MM.1S (cell line): ENCODE data around the gene FADS1.

ENCODE experiments used
- DNase-seq: peaks from one replicate; pipeline ENCODE4 v3.0.0-alpha.2; 2015
- H2AFZ ChIP-seq: fragments of 300-600 bp; sonication (generic); 2 replicates; pipeline ENCODE4 v1.6.0; 2016; ENCODE audit warnings: antibody characterized with exemption, low read length
- H3F3A ChIP-seq: fragments of 300-600 bp; sonication (generic); 2 replicates; pipeline ENCODE4 v1.6.1; 2016; ENCODE audit warnings: mild to moderate bottlenecking, antibody characterized with exemption, low read length, moderate library complexity, mixed read lengths; ENCODE audit not compliant: insufficient read depth
- H3K27ac ChIP-seq: fragments of 300-600 bp; sonication (generic); 2 replicates; pipeline ENCODE4 v1.5.1; 2016; ENCODE audit warnings: mild to moderate bottlenecking, low read length
- H3K27me3 ChIP-seq: fragments of 300-600 bp; sonication (generic); replicated peaks from 2 replicates; pipeline ENCODE4 v1.6.0; 2016; ENCODE audit warnings: low read length; ENCODE audit not compliant: insufficient read depth
- H3K36me3 ChIP-seq: fragments of 300-600 bp; sonication (generic); replicated peaks from 2 replicates; pipeline ENCODE4 v1.6.1; 2016; ENCODE audit warnings: mild to moderate bottlenecking, low read length, mixed read lengths; ENCODE audit not compliant: insufficient read depth
- H3K4me1 ChIP-seq: fragments of 300-600 bp; sonication (generic); 2 replicates; pipeline ENCODE4 v1.6.1; 2016; ENCODE audit warnings: low read length, mixed read lengths
- H3K4me2 ChIP-seq: fragments of 300-600 bp; sonication (generic); 2 replicates; pipeline ENCODE4 v1.6.0; 2016; ENCODE audit warnings: low read depth, low read length
- H3K4me3 ChIP-seq: fragments of 300-600 bp; sonication (generic); 2 replicates; pipeline ENCODE4 v1.5.1; 2016; ENCODE audit warnings: low read length, mixed read lengths
- H3K79me2 ChIP-seq: fragments of 300-600 bp; sonication (generic); 2 replicates; pipeline ENCODE4 v1.6.1; 2016; ENCODE audit warnings: mixed run types, low read length, mixed read lengths
- H3K9ac ChIP-seq: fragments of 300-600 bp; sonication (generic); 2 replicates; pipeline ENCODE4 v1.6.1; 2016; ENCODE audit warnings: low read length, mixed read lengths
- H3K9me2 ChIP-seq: fragments of 300-600 bp; sonication (generic); replicated peaks from 2 replicates; pipeline ENCODE4 v1.6.1; 2016; ENCODE audit warnings: mild to moderate bottlenecking, low read length, mixed read lengths; ENCODE audit not compliant: insufficient read depth
- H3K9me3 ChIP-seq: fragments of 300-600 bp; sonication (generic); replicated peaks from 2 replicates; pipeline ENCODE4 v1.6.1; 2016; ENCODE audit warnings: mild to moderate bottlenecking, low read length, mixed read lengths; ENCODE audit not compliant: insufficient read depth
- H4K20me1 ChIP-seq: fragments of 300-600 bp; sonication (generic); 2 replicates; pipeline ENCODE4 v1.6.1; 2016; ENCODE audit warnings: mild to moderate bottlenecking, low read length, moderate library complexity, mixed read lengths; ENCODE audit not compliant: insufficient read depth
- EZH2 ChIP-seq: fragments of 300-600 bp; sonication (generic); optimal IDR thresholded peaks from 2 replicates; pipeline ENCODE3; 2017; ENCODE audit warnings: low read depth, mild to moderate bottlenecking, antibody characterized with exemption, low read length, mixed read lengths
- EZH2phosphoT487 ChIP-seq: fragments of 300-600 bp; sonication (generic); IDR thresholded peaks from 2 replicates; pipeline ENCODE4 v1.6.1; 2018; ENCODE audit warnings: antibody characterized with exemption, low read length
- TF ChIP-seq, protein P1 (sequence below): fragments of 300-600 bp; sonication (generic); IDR thresholded peaks from 2 replicates; pipeline ENCODE4 v1.5.1; 2016; ENCODE audit warnings: antibody characterized with exemption, low read length, mixed read lengths

The FADS1 gene

GRCh38 chr11:61854206-61854895 lies 37.5 kb upstream of the FADS1 start:
- Histone ChIP-seq H3K36me3 (no peaks in the 10 kb centered on the region), H3K27ac (no peak overlapping the region)

GRCh38 chr11:61853698-61854169 lies 36.9 kb upstream of the FADS1 start:
- Histone ChIP-seq H4K20me1 (no peaks in the 10 kb centered on the region), H3K9me2 (no peaks in the 10 kb centered on the region), H3K4me1 (no peaks in the 10 kb centered on the region), H3F3A (no peaks in the 10 kb centered on the region), H3K27ac (no peak overlapping the region), H3K9me3 (no peaks in the 10 kb centered on the region), H3K4me2 (no peak overlapping the region), H3K9ac (no peak overlapping the region), H3K79me2 (no peaks in the 10 kb centered on the region), H3K27me3 (peaks cover 35% of the 10 kb centered on the region), H2AFZ (no peak overlapping the region), H3K36me3 (no peaks in the 10 kb centered on the region), H3K4me3 (no peak overlapping the region)
- DNase-seq = no peak
- TF ChIP-seq, protein P1, sequence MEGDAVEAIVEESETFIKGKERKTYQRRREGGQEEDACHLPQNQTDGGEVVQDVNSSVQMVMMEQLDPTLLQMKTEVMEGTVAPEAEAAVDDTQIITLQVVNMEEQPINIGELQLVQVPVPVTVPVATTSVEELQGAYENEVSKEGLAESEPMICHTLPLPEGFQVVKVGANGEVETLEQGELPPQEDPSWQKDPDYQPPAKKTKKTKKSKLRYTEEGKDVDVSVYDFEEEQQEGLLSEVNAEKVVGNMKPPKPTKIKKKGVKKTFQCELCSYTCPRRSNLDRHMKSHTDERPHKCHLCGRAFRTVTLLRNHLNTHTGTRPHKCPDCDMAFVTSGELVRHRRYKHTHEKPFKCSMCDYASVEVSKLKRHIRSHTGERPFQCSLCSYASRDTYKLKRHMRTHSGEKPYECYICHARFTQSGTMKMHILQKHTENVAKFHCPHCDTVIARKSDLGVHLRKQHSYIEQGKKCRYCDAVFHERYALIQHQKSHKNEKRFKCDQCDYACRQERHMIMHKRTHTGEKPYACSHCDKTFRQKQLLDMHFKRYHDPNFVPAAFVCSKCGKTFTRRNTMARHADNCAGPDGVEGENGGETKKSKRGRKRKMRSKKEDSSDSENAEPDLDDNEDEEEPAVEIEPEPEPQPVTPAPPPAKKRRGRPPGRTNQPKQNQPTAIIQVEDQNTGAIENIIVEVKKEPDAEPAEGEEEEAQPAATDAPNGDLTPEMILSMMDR = no peak
- no peak for TF ChIP-seq EZH2phosphoT487
- TF ChIP-seq EZH2 = no peak

More at GRCh38 chr11:61854206-61854895, 37.5 kb upstream of the FADS1 start:
- no peaks in the 10 kb centered on the region for H3K9me3 ChIP-seq
- H3K9ac ChIP-seq = no peak overlapping the region
- H4K20me1 ChIP-seq = no peaks in the 10 kb centered on the region
- H3K4me3 ChIP-seq = no peak overlapping the region
- H3F3A ChIP-seq = no peaks in the 10 kb centered on the region
- H3K4me2 ChIP-seq = no peak overlapping the region
- H2AFZ ChIP-seq = no peak overlapping the region
- H3K9me2 ChIP-seq = no peaks in the 10 kb centered on the region
- TF ChIP-seq, protein P1 = no peak
- TF ChIP-seq EZH2phosphoT487 (no peak), EZH2 (no peak)
- no peaks in the 10 kb centered on the region for H3K4me1 ChIP-seq
- DNase-seq = no peak
- H3K79me2 ChIP-seq = no peaks in the 10 kb centered on the region
- H3K27me3 ChIP-seq = peaks cover 35% of the 10 kb centered on the region

DNA sequence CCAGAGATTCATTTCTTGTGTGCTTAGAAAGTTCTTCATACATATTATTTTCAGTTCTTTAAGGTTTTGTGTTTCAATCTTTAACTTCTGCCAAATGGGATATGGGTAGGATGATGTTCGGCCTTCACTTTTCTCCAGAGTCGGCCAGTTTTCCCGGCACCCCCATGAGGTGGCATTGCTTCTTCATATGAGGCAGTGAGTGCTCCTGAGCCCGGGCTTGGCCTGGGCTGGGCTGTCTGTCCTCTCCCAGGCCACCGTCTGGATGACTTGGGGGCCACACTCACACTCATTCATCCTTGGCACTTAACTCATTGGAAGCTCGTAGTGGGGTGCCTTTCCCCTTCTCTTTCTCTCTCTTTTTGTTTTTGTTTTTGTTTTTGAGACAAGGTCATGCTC lies 35.1 kb upstream of the FADS1 start:
- Histone ChIP-seq H3K4me3 (no peak overlapping the region), H3K9me3 (no peaks in the 10 kb centered on the region), H3K27me3 (peaks cover 35% of the 10 kb centered on the region), H4K20me1 (no peaks in the 10 kb centered on the region), H2AFZ (no peak overlapping the region), H3K79me2 (no peaks in the 10 kb centered on the region), H3K4me1 (no peaks in the 10 kb centered on the region), H3K9me2 (no peaks in the 10 kb centered on the region), H3F3A (no peaks in the 10 kb centered on the region), H3K4me2 (no peak overlapping the region), H3K9ac (no peak overlapping the region), H3K27ac (no peak overlapping the region), H3K36me3 (no peaks in the 10 kb centered on the region)
- TF ChIP-seq EZH2 (no peak), EZH2phosphoT487 (no peak)
- TF ChIP-seq, protein P1 = no peak
- no peak for DNase-seq
